HEK293T (cell line): Measurements from ENCODE around the gene SLC35F3.

Experiments
- CTCF ChIA-PET: fragments of 350-600 bp; formaldehyde crosslinking; extraction: SDS; loops from one replicate; lab custom pipeline; 2021; ENCODE audit warnings: antibody characterized with exemption, inconsistent platforms; lab: Yijun Ruan, JAX
- POLR2A ChIA-PET: fragments of 350-600 bp; formaldehyde crosslinking; extraction: SDS; loops from one replicate; lab custom pipeline; 2020; ENCODE audit warnings: antibody characterized with exemption, inconsistent platforms; lab: Yijun Ruan, JAX
- DNase-seq: peaks from one replicate; pipeline ENCODE4 v3.0.0; 2012; ENCODE audit warnings: mixed read lengths; ENCODE audit errors: extremely low spot score
- ARNT ChIP-seq: fragments of 450-650 bp; IDR thresholded peaks from 2 replicates; pipeline ENCODE4 v1.6.1; 2017; ENCODE audit warnings: mild to moderate bottlenecking
- BHLHE40 ChIP-seq: fragments of 450-650 bp; IDR thresholded peaks from 2 replicates; pipeline ENCODE4 v1.6.1; 2016; ENCODE audit warnings: mild to moderate bottlenecking, moderate library complexity, borderline replicate concordance
- CTBP1 ChIP-seq: fragments of 450-650 bp; IDR thresholded peaks from 2 replicates; pipeline ENCODE4 v1.6.1; 2016; ENCODE audit warnings: borderline replicate concordance
- ELF4 ChIP-seq: fragments of 450-650 bp; IDR thresholded peaks from 2 replicates; pipeline ENCODE4 v1.6.1; 2017; ENCODE audit warnings: antibody characterized with exemption
- FOXA1 ChIP-seq: fragments of 450-650 bp; IDR thresholded peaks from 2 replicates; pipeline ENCODE4 v1.6.1; 2016; ENCODE audit warnings: mild to moderate bottlenecking
- FOXK2 ChIP-seq: fragments of 450-650 bp; IDR thresholded peaks from 2 replicates; pipeline ENCODE4 v1.6.1; 2016; ENCODE audit warnings: mild to moderate bottlenecking
- FOXM1 ChIP-seq: fragments of 450-650 bp; IDR thresholded peaks from 2 replicates; pipeline ENCODE4 v1.6.1; 2017; ENCODE audit warnings: mild to moderate bottlenecking, borderline replicate concordance
- HDGF ChIP-seq: fragments of 450-650 bp; IDR thresholded peaks from 2 replicates; pipeline ENCODE4 v1.6.1; 2017; ENCODE audit warnings: antibody characterized with exemption, borderline replicate concordance
- L3MBTL2 ChIP-seq: fragments of 450-650 bp; conservative IDR thresholded peaks from 2 replicates; pipeline ENCODE4 v1.6.1; 2016; ENCODE audit warnings: mild to moderate bottlenecking
- LEF1 ChIP-seq: fragments of 450-650 bp; IDR thresholded peaks from 2 replicates; pipeline ENCODE4 v1.6.1; 2017; ENCODE audit warnings: mild to moderate bottlenecking, borderline replicate concordance
- NFRKB ChIP-seq: fragments of 450-650 bp; IDR thresholded peaks from 2 replicates; pipeline ENCODE4 v1.6.1; 2016; ENCODE audit warnings: mild to moderate bottlenecking, moderate library complexity
- SP1 ChIP-seq: fragments of 450-650 bp; IDR thresholded peaks from 2 replicates; pipeline ENCODE4 v1.6.1; 2017
- SUZ12 ChIP-seq: fragments of 450-650 bp; IDR thresholded peaks from 2 replicates; pipeline ENCODE4 v1.6.1; 2016; ENCODE audit warnings: mild to moderate bottlenecking
- TARDBP ChIP-seq: fragments of 450-650 bp; IDR thresholded peaks from 2 replicates; pipeline ENCODE4 v1.6.1; 2016
- ZNF384 ChIP-seq: fragments of 450-650 bp; IDR thresholded peaks from 2 replicates; pipeline ENCODE4 v1.6.1; 2016
- TF ChIP-seq, protein P1 (sequence below): fragments of 450-650 bp; IDR thresholded peaks from 2 replicates; pipeline ENCODE4 v1.6.1; 2016

Gene SLC35F3

DNA sequence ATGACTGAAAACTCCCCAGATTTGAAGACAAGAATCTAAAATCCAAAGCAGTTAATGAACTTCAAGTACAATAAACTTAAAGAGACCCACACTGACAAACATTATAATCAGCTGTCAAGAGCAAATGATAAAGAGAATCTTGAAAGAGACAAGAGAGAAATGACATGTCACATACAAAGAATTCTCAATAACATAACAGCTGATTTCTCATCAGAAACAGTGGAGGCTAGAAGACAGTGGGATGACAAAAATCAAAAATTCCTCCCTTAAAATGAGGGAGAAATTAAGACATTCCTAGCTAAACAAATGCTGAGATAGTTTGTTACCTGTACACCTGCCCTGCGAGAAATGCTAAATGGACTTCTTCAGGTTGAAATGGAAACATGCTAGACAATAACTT lies 432.8 kb downstream of the SLC35F3 start:
- TF ChIP-seq CTBP1 = no peak
- TF ChIP-seq NFRKB = no peak
- no peak for TF ChIP-seq FOXK2
- no peak for TF ChIP-seq HDGF
- TF ChIP-seq FOXM1 = no peak
- TF ChIP-seq SP1 = no peak
- no peak for TF ChIP-seq ZNF384
- TF ChIP-seq FOXA1 = no peak
- no peak for TF ChIP-seq ARNT
- TF ChIP-seq, protein P1, sequence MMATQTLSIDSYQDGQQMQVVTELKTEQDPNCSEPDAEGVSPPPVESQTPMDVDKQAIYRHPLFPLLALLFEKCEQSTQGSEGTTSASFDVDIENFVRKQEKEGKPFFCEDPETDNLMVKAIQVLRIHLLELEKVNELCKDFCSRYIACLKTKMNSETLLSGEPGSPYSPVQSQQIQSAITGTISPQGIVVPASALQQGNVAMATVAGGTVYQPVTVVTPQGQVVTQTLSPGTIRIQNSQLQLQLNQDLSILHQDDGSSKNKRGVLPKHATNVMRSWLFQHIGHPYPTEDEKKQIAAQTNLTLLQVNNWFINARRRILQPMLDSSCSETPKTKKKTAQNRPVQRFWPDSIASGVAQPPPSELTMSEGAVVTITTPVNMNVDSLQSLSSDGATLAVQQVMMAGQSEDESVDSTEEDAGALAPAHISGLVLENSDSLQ = no peak
- TF ChIP-seq SUZ12 = no peak
- no peak for TF ChIP-seq ELF4
- TF ChIP-seq LEF1 = no peak
- no peak for TF ChIP-seq TARDBP
- TF ChIP-seq BHLHE40 = no peak
- no peak for TF ChIP-seq L3MBTL2
- ChIA-PET POLR2A (no interaction called here), CTCF (interaction anchor here (0.7 to 1.3 kb wide), 3 partner anchors 25 to 150 kb away, joined by 3 read pairs; no protein-coding TSS in a partner anchor)
- DNase-seq = no peak

DNA sequence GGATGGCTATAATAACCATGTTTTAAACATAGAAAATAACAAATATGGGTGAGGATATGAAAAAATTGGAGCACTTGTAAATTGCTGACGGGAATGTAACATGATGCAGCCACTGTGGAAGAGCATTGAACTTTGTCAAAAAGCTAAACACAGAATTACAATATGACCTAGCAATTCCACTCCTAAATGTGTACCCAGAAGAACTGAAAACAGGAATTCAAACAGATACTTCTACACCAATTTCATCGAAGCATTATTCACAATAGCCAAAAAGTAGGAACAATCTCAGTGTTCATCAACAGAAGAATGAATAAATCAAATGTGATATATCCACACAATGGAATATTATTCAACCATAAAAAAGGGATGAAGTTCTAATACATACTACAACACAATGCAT lies 436.1 kb downstream of the SLC35F3 start:
- CTCF ChIA-PET = interaction anchor here (1.1 kb wide), 1 partner anchor 14 kb away, joined by 6 read pairs; no protein-coding TSS in a partner anchor
- no peak for DNase-seq
- TF ChIP-seq, protein P1 = no peak
- no peak for TF ChIP-seq ZNF384
- TF ChIP-seq ELF4 = no peak
- TF ChIP-seq SP1 = no peak
- no peak for TF ChIP-seq HDGF
- TF ChIP-seq FOXM1 = no peak
- TF ChIP-seq TARDBP = no peak
- TF ChIP-seq BHLHE40 = no peak
- no peak for TF ChIP-seq SUZ12
- no peak for TF ChIP-seq LEF1
- TF ChIP-seq FOXK2 = no peak
- TF ChIP-seq NFRKB = no peak
- no peak for TF ChIP-seq ARNT
- no peak for TF ChIP-seq L3MBTL2
- no peak for TF ChIP-seq FOXA1
- no peak for TF ChIP-seq CTBP1

DNA sequence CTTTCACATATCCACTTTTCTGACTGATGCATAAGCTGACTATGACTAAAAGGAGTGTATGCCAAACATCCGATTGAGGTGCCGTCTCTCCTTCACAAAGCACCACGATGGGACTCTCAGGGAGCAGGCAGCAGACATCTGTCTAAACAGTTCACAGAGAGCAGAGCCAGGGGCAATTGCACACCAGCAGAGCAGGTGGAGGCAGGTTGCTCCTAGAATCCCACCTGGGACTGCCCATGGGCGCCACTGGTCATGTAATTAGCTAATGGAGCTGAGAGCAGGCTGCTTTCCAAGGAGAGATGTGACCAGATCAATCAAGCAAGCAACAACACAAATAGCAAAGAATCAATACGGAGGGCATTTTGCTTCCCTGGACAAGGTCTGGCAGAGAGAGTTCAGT lies 438.3 kb downstream of the SLC35F3 start:
- TF ChIP-seq FOXA1 (no peak), NFRKB (no peak), SUZ12 (no peak), FOXK2 (no peak), LEF1 (no peak), CTBP1 (no peak), ARNT (no peak), BHLHE40 (no peak), ELF4 (no peak)
- TF ChIP-seq, protein P1 = no peak
- no peak for DNase-seq
- ChIA-PET POLR2A (interaction anchor here (1.3 to 1.6 kb wide), 2 partner anchors 31 kb away, joined by 8 to 9 read pairs; partner anchors contain the start of gene COA6), CTCF (interaction anchor here (1.0 to 1.8 kb wide), 2 partner anchors 16 to 33 kb away, joined by 4 to 5 read pairs; no protein-coding TSS in a partner anchor)

More for the DNA sequence above, 436.1 kb downstream of the SLC35F3 start:
- POLR2A ChIA-PET = no interaction called here

DNA sequence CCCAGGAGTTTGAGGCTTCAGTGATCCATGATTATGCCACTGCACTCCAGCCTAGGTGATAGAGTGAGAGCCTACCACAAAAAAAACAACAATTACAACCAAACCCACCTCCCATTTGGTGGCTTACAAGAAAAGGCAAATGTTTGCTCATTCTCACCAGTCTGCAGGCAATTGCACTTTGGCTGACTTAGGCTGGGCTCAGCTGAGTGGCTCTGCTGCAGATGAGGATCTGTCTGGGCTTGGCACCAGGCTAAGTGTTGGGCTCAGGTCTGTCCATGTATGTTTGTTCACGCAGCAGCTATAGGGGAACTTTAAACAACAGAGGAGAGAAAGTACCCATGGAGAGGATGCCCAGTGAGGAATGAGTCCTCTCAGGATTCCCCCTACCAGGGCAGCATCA lies 440.8 kb downstream of the SLC35F3 start:
- DNase-seq = no peak
- POLR2A ChIA-PET = no interaction called here
- no peak for TF ChIP-seq FOXM1
- TF ChIP-seq SUZ12 = no peak
- TF ChIP-seq BHLHE40 = no peak
- TF ChIP-seq TARDBP = no peak
- no peak for TF ChIP-seq ELF4
- no peak for TF ChIP-seq ZNF384
- no peak for TF ChIP-seq LEF1
- TF ChIP-seq ARNT = no peak
- no peak for TF ChIP-seq L3MBTL2
- no peak for TF ChIP-seq NFRKB
- TF ChIP-seq FOXK2 = no peak
- TF ChIP-seq FOXA1 = no peak
- TF ChIP-seq, protein P1 = no peak
- no peak for TF ChIP-seq HDGF
- TF ChIP-seq SP1 = no peak
- TF ChIP-seq CTBP1 = no peak
- CTCF ChIA-PET = no interaction called here

DNA sequence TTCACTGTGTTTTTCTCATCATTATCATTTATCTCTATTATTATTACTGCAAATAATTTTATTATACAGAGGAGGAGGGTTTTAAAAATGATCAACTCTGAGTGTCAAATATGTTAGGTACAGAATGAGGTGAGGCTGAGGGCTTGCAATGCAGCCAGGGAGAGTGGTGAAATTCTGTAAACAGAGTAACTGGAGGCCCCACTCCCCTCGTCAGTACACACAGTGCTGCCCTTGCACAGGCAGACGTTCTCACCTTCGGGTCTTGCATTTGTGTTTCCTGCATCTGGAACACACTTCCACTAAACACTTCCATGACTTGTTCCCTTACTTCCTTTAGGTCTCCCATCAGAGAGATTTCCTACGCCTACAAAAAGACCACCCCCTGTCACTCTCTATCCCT lies 444.5 kb downstream of the SLC35F3 start:
- no peak for DNase-seq
- CTCF ChIA-PET = no interaction called here
- POLR2A ChIA-PET = no interaction called here

More for the DNA sequence above, 444.5 kb downstream of the SLC35F3 start:
- TF ChIP-seq BHLHE40 (no peak), ELF4 (no peak), FOXK2 (no peak), NFRKB (no peak), SP1 (no peak), ZNF384 (no peak), L3MBTL2 (no peak), ARNT (no peak), FOXM1 (no peak), HDGF (no peak), CTBP1 (no peak), TARDBP (no peak), LEF1 (no peak), SUZ12 (no peak), FOXA1 (no peak)
- TF ChIP-seq, protein P1 = no peak
